ENCODE measurements around the gene S100A2.

The S100A2 gene

GRCh38 chr1:153560771-153561465 is 4.7 kb downstream of the S100A2 start:
- DNase-seq (ENCODE audit: low spot score) = no peak
- in situ Hi-C loops (cut with MboI; ENCODE audit: low sequenced_read_pairs, unreplicated experiment) = no loop called here
- no peak for TF ChIP-seq CTCF (IDR thresholded peaks at IDR 0.05; ENCODE audit: borderline replicate concordance, control extremely low read depth, extremely low read depth, insufficient read depth, missing control alignments)

- DNase-seq (ENCODE audit: low spot score) = no peak
- in situ Hi-C loops (cut with MboI; ENCODE audit: low sequenced_read_pairs, unreplicated experiment) = no loop called here
- TF ChIP-seq CTCF (IDR thresholded peaks at IDR 0.05; ENCODE audit: borderline replicate concordance, control extremely low read depth, extremely low read depth, insufficient read depth, missing control alignments) = no peak
These were observed 5.4 kb downstream of the S100A2 start for GRCh38 chr1:153560241-153560640.

- TF ChIP-seq CTCF (IDR thresholded peaks at IDR 0.05; ENCODE audit: borderline replicate concordance, control extremely low read depth, extremely low read depth, insufficient read depth, missing control alignments) = no peak
- DNase-seq (ENCODE audit: low spot score) = no peak
- in situ Hi-C loops (cut with MboI; ENCODE audit: low sequenced_read_pairs, unreplicated experiment) = no loop called here
These were observed 7.8 kb downstream of the S100A2 start for GRCh38 chr1:153557877-153558276.

GRCh38 chr1:153556348-153556747 is 9.3 kb downstream of the S100A2 start:
- no peak for DNase-seq (ENCODE audit: low spot score)
- TF ChIP-seq CTCF (IDR thresholded peaks at IDR 0.05; ENCODE audit: borderline replicate concordance, control extremely low read depth, extremely low read depth, insufficient read depth, missing control alignments) = no peak
- in situ Hi-C loops (cut with MboI; ENCODE audit: low sequenced_read_pairs, unreplicated experiment) = no loop called here

GRCh38 chr1:153553830-153554541 is 11.7 kb downstream of the S100A2 start:
- in situ Hi-C loops (cut with MboI; ENCODE audit: low sequenced_read_pairs, unreplicated experiment) = no loop called here
- no peak for TF ChIP-seq CTCF (IDR thresholded peaks at IDR 0.05; ENCODE audit: borderline replicate concordance, control extremely low read depth, extremely low read depth, insufficient read depth, missing control alignments)
- no peak for DNase-seq (ENCODE audit: low spot score)

GRCh38 chr1:153553096-153553495 is 12.5 kb downstream of the S100A2 start:
- in situ Hi-C loops (cut with MboI; ENCODE audit: low sequenced_read_pairs, unreplicated experiment) = no loop called here
- no peak for TF ChIP-seq CTCF (IDR thresholded peaks at IDR 0.05; ENCODE audit: borderline replicate concordance, control extremely low read depth, extremely low read depth, insufficient read depth, missing control alignments)
- DNase-seq (ENCODE audit: low spot score) = no peak
